HG03108 (cell line): ENCODE data around the gene ZBTB44.
"Not testable (repeated sequence)": the region's sequence is repeated elsewhere in the genome, so short reads cannot be mapped to it uniquely, and the experiment has no call there.

ENCODE experiments used
- ATAC-seq: cut with Tn5 transposase; IDR thresholded peaks from one replicate; pipeline ENCODE4 v1.9.1; 2021; ENCODE audit warnings: moderate library complexity; ENCODE audit not compliant: unreplicated experiment

Gene ZBTB44

DNA sequence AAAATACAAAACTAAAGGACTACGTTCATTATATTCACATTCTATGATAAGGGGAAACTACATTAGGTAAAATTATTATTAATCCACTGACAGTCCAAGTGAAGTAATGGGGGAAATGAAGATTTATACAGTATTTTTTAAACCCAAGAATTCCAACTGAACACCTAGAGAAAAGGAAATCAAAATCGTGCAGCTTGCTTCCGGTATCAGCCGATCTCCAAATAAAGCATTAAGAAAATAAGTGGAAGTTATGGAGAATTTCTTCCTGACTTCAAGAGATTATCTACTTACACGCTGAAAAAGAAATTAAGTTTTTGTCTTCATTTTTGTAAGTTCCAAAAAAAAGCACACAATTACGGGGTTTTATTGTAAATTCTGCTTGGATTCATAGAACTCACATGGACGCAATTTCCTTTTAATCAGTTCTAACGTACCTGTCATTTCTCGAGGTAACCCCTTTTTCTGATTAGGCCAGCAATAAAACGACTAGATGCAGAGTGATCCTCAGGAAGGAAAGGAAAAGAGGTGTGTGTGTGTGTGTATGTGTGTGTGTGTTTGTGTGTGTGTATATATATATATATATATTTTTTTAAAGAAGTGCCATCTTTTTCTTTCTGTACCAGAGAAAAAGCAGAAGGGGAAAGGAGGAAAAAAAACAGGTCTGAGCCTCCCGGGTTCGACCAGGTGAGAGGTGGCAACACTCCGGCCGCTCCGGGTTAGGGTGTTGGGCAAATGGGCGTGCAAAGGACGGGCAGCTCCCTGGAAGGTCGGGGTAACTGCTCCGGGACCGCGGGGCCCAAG is 1.1 kb downstream of the ZBTB44 start:
- ATAC-seq = no peak

- no peak for ATAC-seq
Measured at GRCh38 chr11:130312046-130312445, 2.7 kb downstream of the ZBTB44 start.

- ATAC-seq = no peak
Measured at GRCh38 chr11:130310622-130311021, 4.1 kb downstream of the ZBTB44 start.

DNA sequence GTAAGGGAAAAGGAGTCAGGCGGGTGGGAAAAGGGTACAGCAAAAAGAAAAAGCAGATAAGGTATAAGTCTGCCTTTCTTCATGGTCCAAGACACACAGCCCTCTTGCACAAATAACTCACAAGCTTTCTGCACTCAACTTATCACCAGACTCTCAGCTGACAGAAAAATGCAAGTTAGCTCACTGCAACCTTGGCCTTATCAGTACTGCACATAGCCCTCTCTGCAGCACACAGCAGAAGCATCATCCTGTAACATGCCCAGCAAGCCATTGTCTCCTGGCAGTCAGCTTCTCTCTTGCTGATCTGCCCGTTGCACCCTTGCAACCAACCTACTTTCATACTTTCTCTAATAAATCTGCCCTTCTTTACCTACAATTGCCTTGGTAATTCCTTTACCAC is 5.8 kb downstream of the ZBTB44 start:
- no peak for ATAC-seq

DNA sequence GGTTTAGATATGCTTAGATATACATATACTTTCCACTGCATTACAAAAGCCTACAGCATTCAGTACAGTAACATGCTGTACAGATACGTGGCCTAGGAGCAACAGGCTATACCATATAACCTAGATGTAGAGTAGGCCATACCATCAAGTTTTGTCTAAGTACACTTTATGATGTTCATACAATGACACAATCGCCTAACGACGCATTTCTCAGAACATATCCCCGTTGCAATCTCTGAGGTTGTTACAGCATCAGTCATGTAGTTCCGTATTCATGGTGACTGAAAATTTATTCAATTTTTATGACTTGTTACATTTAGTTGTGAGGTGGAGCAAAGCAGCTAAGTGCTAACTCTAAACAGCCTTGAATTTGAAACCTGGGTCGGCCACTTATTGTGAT is 6.7 kb downstream of the ZBTB44 start:
- no peak for ATAC-seq

DNA sequence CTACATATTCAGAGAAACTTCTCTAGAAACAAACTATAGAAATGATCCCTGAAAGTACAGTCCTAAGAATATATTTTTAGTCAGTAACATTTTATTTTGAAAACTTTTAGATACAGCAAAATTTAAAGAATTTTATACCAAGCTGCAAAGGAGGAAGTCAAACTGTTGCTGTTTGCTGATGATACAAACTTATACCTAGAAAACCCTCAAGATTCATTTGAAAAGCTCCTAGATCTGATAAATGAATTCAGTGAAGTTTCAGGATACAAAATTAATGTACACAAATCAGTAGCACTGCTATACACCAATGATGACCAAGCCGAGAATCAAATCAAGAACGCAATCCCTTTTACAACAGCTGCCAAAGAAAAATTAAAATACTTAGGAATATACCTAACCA is 10.1 kb downstream of the ZBTB44 start:
- no peak for ATAC-seq

- ATAC-seq = no peak
Measured at GRCh38 chr11:130301002-130301401, 13.7 kb downstream of the ZBTB44 start.

- ATAC-seq = peak; percentile 61
Measured at GRCh38 chr11:130300567-130300966, 14.2 kb downstream of the ZBTB44 start.

DNA sequence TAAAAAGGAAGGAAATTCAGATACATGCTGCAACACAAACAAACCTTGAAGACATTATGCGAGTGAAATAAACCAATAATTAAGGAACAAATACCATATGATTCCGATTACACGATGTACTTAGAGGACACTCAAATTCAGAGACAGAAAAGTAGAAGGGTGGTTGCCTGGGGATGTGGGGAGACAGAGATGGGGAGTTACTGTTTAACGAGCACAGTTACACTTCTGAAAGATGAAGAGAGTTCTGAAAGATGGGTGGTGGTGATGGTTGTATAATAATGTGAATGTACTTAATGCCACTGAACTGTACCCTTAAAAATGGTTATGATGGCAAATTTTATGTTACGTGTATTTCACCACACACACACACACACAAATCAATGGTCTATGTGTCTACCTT is 14.7 kb downstream of the ZBTB44 start:
- ATAC-seq = peak; percentile 53

GRCh38 chr11:130295657-130296056 is 19.1 kb downstream of the ZBTB44 start:
- ATAC-seq = no peak

DNA sequence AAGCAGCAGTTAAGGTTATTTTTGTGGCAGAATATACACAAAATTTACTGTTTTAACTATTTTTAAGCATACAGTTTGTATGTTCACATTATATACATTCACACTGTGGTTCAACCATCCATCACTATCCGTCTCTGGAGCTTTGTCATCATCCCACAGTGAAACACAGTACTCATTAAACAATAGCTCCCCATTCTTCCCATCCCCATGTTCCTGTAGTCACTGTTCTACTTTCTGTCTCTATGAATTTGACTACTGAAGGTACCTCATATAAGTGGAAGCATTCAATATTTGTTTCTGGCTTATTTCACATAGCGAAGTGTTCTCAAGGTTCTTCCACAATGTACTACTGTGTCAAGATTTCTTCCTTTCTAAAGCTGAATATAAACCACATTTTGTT is 32.6 kb downstream of the ZBTB44 start:
- ATAC-seq = no peak

DNA sequence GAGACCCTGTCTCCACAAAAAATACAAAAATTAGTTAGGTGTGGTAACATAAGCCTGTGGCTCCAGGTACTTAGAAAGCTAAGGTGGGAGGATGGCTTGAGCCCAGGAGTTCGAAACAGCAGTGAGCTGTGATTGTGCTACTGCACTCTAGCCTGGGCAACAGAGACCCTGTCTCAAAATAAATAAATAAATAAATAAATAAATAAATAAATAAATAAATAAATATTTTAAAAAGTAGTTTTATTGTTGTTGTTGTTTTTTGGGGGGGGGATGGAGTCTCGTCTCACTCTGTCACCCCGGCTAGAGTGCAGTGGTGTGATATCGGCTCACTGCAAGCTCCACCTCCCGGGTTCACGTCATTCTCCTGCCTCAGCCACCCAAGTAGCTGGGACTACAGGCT is 33.4 kb downstream of the ZBTB44 start:
- ATAC-seq = not testable (repeated sequence)

DNA sequence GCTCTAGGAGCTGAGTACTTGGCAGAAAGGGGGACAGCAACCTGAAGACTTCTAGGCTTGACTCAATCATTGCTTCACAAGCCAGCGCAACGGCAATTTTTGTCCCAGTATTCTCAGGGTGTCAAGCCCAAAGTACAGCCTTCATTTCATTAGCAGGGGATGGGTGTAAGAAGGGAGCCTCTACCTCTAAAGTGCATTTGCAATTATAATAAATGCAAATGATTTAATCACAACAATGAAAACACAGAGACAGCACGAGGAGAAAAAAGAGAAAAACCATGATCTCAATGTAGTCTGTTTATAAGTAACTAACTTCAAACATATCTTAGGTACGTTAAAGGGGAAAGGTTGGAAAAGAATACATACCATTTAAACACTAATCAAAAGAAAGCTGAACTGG is 34.7 kb downstream of the ZBTB44 start:
- ATAC-seq = no peak

DNA sequence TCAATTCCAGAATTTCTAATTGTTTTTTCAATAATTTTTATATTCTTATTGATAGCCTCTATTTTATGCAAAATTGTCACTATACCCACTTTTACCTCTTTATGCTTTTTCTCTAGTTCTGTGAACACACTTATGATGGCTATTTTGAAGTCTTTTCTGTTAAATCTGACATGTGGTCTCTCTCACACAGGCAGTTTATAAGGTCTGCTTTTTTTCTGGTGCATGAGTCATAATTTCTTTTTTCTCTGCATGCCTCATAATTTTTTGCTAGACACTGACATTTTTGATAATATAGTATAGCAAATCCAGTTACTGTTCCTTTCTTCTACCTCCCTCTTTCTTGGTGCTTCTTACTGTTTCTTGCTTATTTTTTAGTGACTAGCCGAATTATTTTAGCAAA is 36.0 kb downstream of the ZBTB44 start:
- no peak for ATAC-seq

DNA sequence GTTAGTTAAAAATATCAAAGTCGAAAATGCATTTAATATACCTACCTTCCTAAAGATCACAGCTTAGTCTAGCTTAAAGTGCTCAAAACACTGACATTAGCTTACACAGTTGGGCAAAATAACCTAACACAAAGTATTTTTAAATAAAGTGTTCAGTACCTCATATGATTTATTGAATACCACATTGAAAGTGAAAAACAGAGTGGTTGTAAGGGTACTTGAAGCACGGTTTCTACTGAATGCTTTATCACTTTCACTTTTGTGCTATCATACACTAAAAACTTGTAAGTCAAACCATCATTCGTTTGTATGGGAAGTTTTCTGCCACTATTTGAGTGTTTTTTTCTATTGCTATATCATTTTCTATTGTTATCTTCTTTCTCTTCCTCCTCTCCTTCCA is 36.6 kb downstream of the ZBTB44 start:
- peak; percentile 46 for ATAC-seq

DNA sequence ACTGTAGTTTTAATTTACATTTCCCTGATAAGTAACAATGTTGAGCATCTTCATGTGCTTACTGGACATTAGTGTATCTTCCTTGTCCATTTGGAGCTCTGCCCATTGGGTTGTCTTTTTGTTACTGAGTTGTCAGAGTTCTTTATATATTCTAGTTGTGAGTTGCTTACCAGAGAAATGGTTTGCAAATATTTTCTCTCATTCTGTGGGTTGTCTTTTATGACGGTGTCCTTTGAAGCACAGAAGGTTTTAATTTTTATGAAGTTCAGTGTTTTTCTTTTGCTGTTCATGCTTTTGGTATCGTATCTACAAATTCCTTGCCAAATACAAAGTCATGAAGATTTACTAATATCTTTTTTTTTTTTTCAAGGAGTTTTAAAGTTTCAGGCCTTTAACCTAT is 42.4 kb downstream of the ZBTB44 start:
- no peak for ATAC-seq

- peak; percentile 89 for ATAC-seq
Measured at GRCh38 chr11:130269326-130269943, 45.3 kb downstream of the ZBTB44 start.

DNA sequence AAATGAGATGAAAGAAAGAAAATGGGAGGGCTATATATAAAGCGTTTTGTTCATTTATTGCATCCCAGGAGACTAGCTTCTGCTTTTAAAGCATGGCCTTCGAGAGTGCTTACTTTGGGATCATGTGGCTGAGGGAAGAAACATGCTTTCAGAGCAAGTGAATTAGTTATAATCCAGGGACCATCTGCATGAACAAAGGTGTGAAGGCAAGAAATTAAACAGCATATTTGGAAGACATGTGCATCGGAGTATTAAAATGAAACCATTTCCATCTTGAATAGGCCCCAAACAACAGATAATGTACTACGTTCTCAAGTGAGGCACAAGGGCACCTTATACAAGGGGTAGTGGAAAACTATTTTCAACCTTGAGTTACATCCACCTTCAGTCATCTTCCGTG is 51.4 kb downstream of the ZBTB44 start:
- ATAC-seq = no peak

GRCh38 chr11:130262424-130262823 is 52.3 kb downstream of the ZBTB44 start:
- ATAC-seq = no peak

- ATAC-seq = no peak
Measured at GRCh38 chr11:130261571-130261970, 53.1 kb downstream of the ZBTB44 start.

DNA sequence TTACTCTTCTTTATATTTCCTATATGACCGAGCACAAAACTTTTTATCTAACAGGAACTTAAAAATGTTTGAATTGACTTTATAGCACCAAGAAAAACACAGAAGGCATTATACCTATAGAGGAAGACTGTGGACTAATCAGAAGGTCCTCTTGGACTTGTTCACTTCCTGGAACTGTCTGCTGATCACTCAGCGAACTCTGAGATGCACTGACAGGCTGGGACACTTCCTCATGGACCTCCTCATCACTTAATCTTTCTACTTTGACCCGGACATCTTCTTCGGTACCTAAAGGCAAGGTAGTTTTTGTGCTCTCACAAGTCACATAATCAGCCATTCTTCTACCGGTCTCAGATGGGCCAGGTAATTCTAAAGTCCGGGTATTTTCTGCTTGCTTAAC is 54.0 kb downstream of the ZBTB44 start:
- ATAC-seq = no peak

- no peak for ATAC-seq
Measured at GRCh38 chr11:130260080-130260627, 54.6 kb downstream of the ZBTB44 start.
